SK-N-MC (cell line): ENCODE results near the gene CCDC137.

Experiments used
- DNase-seq: peaks from one replicate; pipeline ENCODE4 v3.0.0-alpha.2; 2011; ENCODE audit warnings: low read depth, low spot score
- H3K27ac ChIP-seq: fragments of 200-600 bp; sonication (generic); 2 replicates; pipeline ENCODE4 v1.5.1; 2016; ENCODE audit warnings: mixed run types
- H3K36me3 ChIP-seq: fragments of 200-600 bp; sonication (generic); 2 replicates; pipeline ENCODE4 v1.6.1; 2017; ENCODE audit warnings: antibody characterized with exemption, low read length, mixed read lengths; ENCODE audit not compliant: insufficient read depth
- H3K4me3 ChIP-seq: fragments of 200-600 bp; sonication (generic); 2 replicates; pipeline ENCODE4 v1.5.1; 2016
- H3K9ac ChIP-seq: fragments of 200-600 bp; sonication (generic); 2 replicates; pipeline ENCODE4 v1.8.0; 2017; ENCODE audit warnings: mixed run types, mixed read lengths; ENCODE audit not compliant: insufficient read length
- H3K9me3 ChIP-seq: fragments of 200-600 bp; sonication (generic); 2 replicates; pipeline ENCODE4 v1.6.1; 2017; ENCODE audit warnings: low read depth, mild to moderate bottlenecking, antibody characterized with exemption, low read length, moderate library complexity, mixed read lengths
- EZH2 ChIP-seq: fragments of 200-600 bp; sonication (generic); IDR thresholded peaks from one replicate; pipeline ENCODE4 v1.6.1; 2017; ENCODE audit warnings: antibody characterized with exemption
- FOXP2 ChIP-seq: optimal IDR thresholded peaks from 2 replicates; pipeline ENCODE3; 2011; ENCODE audit warnings: mild to moderate bottlenecking, moderate library complexity; ENCODE audit not compliant: insufficient read depth; ENCODE audit errors: extremely low read length, control extremely low read depth
- POLR2AphosphoS5 ChIP-seq: IDR thresholded peaks from 2 replicates; pipeline ENCODE4 v1.6.1; 2012; ENCODE audit warnings: mild to moderate bottlenecking, low read depth, low read length, borderline replicate concordance

The CCDC137 gene

DNA sequence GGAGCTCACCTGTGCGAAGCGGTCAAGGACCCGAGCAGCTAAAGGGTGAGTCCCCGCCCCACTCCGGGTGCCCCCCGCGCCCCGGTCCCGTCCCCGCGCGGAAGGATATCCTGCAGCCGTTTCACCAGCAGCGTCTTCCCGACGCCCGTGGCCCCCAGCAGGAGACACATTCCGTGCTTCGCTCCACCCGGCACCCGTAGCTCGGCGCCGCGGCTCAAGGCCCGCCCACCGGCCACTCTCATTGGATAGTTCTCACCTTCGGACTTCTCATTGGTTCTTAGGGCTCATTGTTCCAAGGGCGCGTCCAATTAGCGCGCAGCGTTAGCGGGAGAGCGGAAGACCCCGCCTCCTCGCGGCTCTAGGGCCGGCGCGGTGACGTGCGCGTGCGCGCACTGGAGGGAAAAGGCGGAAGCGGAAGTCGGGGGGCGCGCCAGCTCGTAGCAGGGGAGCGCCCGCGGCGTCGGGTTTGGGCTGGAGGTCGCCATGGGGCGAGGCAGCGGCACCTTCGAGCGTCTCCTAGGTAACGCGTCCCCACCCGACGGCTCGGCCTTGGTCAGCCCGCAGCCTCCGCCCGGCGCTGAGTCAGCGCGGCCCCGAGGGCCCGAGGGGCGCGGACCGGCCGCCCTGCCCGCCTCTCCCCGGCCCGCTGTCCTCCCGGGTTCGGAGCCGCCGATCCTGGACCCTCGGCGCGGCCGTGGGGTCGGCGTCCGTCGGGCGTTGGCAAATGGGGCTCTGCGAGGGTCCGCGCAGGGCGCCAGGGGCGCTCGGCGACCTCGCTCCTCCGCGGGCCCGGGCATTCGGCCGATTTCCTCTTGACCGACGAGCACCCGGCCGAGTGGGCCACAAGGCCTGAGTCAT lies 17.3 kb downstream of the CCDC137 start, which contains the start of the genes ARL16 and HGS:
Gene ARL16, minus strand, starts transcription at position 214 of the 858 bp plus-strand sequence. Its CDS starts 44 bp downstream, at position 170.
Gene HGS, plus strand, starts transcription at position 428 of the 858 bp plus-strand sequence. Its CDS starts 56 bp downstream, at position 484.
- DNase-seq = peak; percentile 98
- peaks cover 26% of the 10 kb centered on the region for H3K36me3 ChIP-seq
- peak; percentile 62 for TF ChIP-seq FOXP2
- no peak for TF ChIP-seq EZH2
- peak; percentile 64 for TF ChIP-seq POLR2AphosphoS5
- H3K27ac ChIP-seq = peak within 1 kb of the TSS; percentile 76
- H3K9ac ChIP-seq = peak within 1 kb of the TSS; percentile 97
- H3K9me3 ChIP-seq = no peaks in the 10 kb centered on the region
- H3K4me3 ChIP-seq = peak within 1 kb of the TSS; percentile 98

DNA sequence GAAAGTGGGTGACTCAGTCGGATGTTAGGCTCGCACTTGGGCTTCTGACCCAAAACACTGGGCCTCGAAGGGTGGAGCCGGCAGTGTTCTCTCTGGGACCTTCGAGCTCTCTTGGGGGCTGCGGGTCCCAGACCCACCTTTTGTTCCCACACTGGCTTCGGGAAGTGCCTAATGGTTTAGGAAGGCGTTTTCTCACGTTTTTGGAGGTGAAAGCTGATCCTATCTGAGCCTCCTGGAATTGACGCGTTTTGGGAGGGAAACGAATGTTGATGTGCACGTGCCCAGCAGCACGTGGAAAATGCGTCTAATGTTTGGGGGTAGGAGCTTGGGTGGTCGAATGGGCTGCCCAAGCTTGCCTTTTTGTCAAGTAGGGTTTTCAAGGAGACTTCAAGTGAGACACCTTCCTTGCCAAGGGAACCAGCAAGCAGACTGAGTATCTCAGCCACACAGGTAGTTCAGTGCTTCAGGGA lies 17.9 kb downstream of the CCDC137 start:
- peaks cover 33% of the 10 kb centered on the region for H3K36me3 ChIP-seq
- TF ChIP-seq FOXP2 (no peak), EZH2 (no peak), POLR2AphosphoS5 (no peak)
- peak overlapping the region; percentile 98 for H3K4me3 ChIP-seq
- no peaks in the 10 kb centered on the region for H3K9me3 ChIP-seq
- DNase-seq = no peak
- H3K9ac ChIP-seq = peak overlapping the region; percentile 97
- H3K27ac ChIP-seq = peak overlapping the region; percentile 54

DNA sequence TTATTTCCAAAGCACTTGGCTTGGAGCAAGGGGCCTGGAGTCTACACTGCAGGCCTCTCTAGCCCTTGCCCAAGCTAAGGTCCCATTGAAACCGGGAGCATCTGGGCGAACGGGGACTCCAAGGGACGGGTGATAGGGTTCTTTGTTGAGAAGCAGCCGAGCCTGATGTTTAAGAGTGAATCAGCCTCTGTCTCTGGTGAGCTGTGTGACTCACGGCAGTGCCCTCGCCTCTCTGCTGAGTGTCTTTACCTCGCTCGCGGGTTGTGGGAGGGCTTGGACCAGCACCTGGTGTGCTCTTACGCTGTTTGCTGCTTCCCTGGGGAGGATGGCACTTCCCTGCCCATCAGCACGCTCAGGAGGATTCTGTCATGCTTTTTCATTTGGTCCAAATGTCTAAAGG lies 18.6 kb downstream of the CCDC137 start:
- Histone ChIP-seq H3K9me3 (no peaks in the 10 kb centered on the region), H3K4me3 (peak overlapping the region; percentile 98), H3K9ac (peak overlapping the region; percentile 97), H3K36me3 (peaks cover 39% of the 10 kb centered on the region), H3K27ac (no peak overlapping the region)
- no peak for DNase-seq
- TF ChIP-seq POLR2AphosphoS5 = no peak
- no peak for TF ChIP-seq FOXP2
- no peak for TF ChIP-seq EZH2

DNA sequence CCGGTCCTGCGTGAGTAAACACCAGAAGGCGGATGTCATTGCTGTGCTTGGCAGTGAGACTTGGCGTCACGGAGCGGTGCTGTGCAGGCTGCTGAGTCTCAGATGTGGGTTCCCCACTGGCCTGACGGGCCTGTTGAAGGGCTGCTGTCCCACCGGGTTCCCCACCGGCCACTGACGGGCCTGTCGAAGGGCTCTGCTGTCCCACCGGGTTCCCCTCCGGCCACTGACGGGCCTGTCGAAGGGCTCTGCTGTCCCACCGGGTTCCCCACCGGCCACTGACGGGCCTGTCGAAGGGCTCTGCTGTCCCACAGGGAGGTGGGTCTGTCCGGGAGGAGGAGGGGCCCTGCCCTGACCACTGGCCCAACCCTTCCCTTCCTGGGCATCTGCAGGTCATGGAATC lies 20.1 kb downstream of the CCDC137 start:
- no peak overlapping the region for H3K9ac ChIP-seq
- TF ChIP-seq POLR2AphosphoS5 (no peak), FOXP2 (no peak), EZH2 (no peak)
- H3K9me3 ChIP-seq = no peaks in the 10 kb centered on the region
- H3K27ac ChIP-seq = no peak overlapping the region
- no peak for DNase-seq
- no peak overlapping the region for H3K4me3 ChIP-seq
- peaks cover 51% of the 10 kb centered on the region for H3K36me3 ChIP-seq

DNA sequence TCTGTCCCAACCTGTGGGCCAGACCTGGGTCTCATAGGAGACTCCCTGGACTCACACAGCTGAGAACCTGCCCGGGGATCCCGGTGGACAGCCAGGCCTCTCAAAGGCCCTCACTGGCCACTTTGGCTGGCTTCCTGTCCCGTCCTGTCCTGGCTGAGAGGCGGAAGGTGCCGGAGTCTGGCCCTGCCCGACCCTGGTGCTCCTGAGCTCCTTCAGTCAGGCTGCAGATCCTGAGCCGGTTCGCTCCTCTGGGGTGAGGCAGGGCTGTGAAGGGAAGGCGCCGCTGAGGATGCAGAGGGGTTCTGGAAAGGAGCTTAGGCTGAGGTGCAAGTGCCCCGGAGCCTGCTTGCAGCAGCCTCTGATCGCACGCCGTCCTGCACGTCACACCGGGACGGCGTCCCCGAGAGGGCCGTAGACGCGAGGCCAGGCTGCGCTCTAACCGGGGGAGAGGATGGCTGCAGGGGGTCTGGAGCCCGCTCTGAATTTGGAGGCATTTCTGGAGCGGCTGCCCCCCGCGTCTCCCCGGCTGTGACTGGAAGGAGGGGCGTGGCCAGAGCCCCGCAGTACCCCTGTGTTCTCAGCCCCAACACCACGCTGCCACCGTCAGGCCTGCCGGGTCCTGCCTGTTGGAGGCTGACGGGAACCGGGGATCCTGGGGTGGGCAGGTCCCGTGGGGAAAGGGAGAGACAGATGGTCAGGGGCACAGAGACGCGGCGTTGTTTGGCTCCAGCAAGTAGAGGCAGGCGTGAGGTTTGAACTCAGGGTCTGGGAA lies 21.4 kb downstream of the CCDC137 start:
- Histone ChIP-seq H3K27ac (no peak overlapping the region), H3K4me3 (no peak overlapping the region), H3K9me3 (no peaks in the 10 kb centered on the region), H3K9ac (no peak overlapping the region), H3K36me3 (peaks cover 60% of the 10 kb centered on the region)
- DNase-seq = no peak
- TF ChIP-seq EZH2 (no peak), FOXP2 (no peak), POLR2AphosphoS5 (no peak)

- TF ChIP-seq POLR2AphosphoS5 = no peak
- TF ChIP-seq FOXP2 = no peak
- TF ChIP-seq EZH2 = no peak
- H3K27ac ChIP-seq = no peak overlapping the region
- no peaks in the 10 kb centered on the region for H3K9me3 ChIP-seq
- DNase-seq = no peak
- H3K36me3 ChIP-seq = peaks cover 61% of the 10 kb centered on the region
- no peak overlapping the region for H3K9ac ChIP-seq
- no peak overlapping the region for H3K4me3 ChIP-seq
Measured at GRCh38 chr17:81688616-81689015, 22.1 kb downstream of the CCDC137 start.

GRCh38 chr17:81690066-81690465 lies 23.5 kb downstream of the CCDC137 start:
- no peak overlapping the region for H3K4me3 ChIP-seq
- no peak overlapping the region for H3K9ac ChIP-seq
- DNase-seq = no peak
- no peaks in the 10 kb centered on the region for H3K9me3 ChIP-seq
- no peak for TF ChIP-seq FOXP2
- TF ChIP-seq POLR2AphosphoS5 = no peak
- TF ChIP-seq EZH2 = no peak
- no peak overlapping the region for H3K27ac ChIP-seq
- peaks cover 75% of the 10 kb centered on the region for H3K36me3 ChIP-seq

DNA sequence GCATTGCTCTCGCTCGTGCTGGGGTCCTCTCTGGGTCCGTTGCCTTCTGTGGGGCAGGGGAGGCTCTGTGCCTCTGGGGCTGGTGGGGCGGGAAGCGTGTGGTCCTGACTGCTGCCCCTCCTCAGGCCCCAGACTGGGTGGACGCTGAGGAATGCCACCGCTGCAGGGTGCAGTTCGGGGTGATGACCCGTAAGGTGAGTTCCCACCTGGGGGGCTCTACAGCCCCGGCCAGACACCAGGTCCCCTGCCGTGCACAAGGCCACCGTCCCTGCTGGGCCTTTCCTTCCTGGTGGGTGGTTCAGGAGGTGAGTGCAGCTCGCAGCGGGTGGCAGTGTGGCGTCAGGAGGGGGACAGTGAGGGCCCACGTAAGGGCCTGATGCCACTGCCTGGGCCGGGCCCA lies 24.0 kb downstream of the CCDC137 start:
- Histone ChIP-seq H3K9ac (no peak overlapping the region), H3K9me3 (no peaks in the 10 kb centered on the region), H3K36me3 (peaks cover 77% of the 10 kb centered on the region), H3K27ac (peak overlapping the region; percentile 46; the same call in 1 of the 2 replicates), H3K4me3 (no peak overlapping the region)
- no peak for TF ChIP-seq EZH2
- no peak for DNase-seq
